ENCODE measurements around the gene TRHDE. TPM values are rescaled to one million over a fixed set of nuclear protein-coding genes. Genes with fewer than 3 reads are reported as not detected.
A peak's percentile ranks its signal among the peaks of the same experiment; 100 is the strongest.

Gene TRHDE
- total RNA-seq = 5.6 and 5.8 TPM in 2 replicates

- H3K27me3 ChIP-seq (ENCODE audit: control insufficient read depth, insufficient read depth, low read length) = no peaks in the 10 kb centered on the region
- no peak for TF ChIP-seq CTCF (IDR thresholded peaks at IDR 0.05; ENCODE audit: insufficient read depth, low read length, poor library complexity, severe bottlenecking)
Observed at GRCh38 chr12:72272091-72272661, at the start of gene TRHDE. Gene TRHDE (plus strand): TSS chr12:72272370. CDS start chr12:72272644, 274 bp downstream.

GRCh38 chr12:72226510-72226909 lies 45.7 kb upstream of the TRHDE start:
- no peak for TF ChIP-seq CTCF (IDR thresholded peaks at IDR 0.05; ENCODE audit: insufficient read depth, low read length, poor library complexity, severe bottlenecking)

More at GRCh38 chr12:72272091-72272661, at the start of gene TRHDE:
- no peaks in the 10 kb centered on the region for H3K36me3 ChIP-seq (ENCODE audit: control insufficient read depth, insufficient read depth, low read length)
- peak within 1 kb of the TSS; percentile 96 for H3K4me3 ChIP-seq (ENCODE audit: low read depth, low read length)
- no peak for DNase-seq (ENCODE audit: low read depth)

GRCh38 chr12:72228424-72228823 lies 43.7 kb upstream of the TRHDE start:
- no peak overlapping the region for H3K4me3 ChIP-seq (ENCODE audit: low read depth, low read length)
- TF ChIP-seq CTCF (IDR thresholded peaks at IDR 0.05; ENCODE audit: insufficient read depth, low read length, poor library complexity, severe bottlenecking) = no peak
- no peak for DNase-seq (ENCODE audit: low read depth)
- no peaks in the 10 kb centered on the region for H3K27me3 ChIP-seq (ENCODE audit: control insufficient read depth, insufficient read depth, low read length)
- no peaks in the 10 kb centered on the region for H3K36me3 ChIP-seq (ENCODE audit: control insufficient read depth, insufficient read depth, low read length)

More at GRCh38 chr12:72226510-72226909, 45.7 kb upstream of the TRHDE start:
- DNase-seq (ENCODE audit: low read depth) = no peak
- H3K27me3 ChIP-seq (ENCODE audit: control insufficient read depth, insufficient read depth, low read length) = no peaks in the 10 kb centered on the region
- H3K36me3 ChIP-seq (ENCODE audit: control insufficient read depth, insufficient read depth, low read length) = no peaks in the 10 kb centered on the region
- no peak overlapping the region for H3K4me3 ChIP-seq (ENCODE audit: low read depth, low read length)

- H3K27me3 ChIP-seq (ENCODE audit: control insufficient read depth, insufficient read depth, low read length) = no peaks in the 10 kb centered on the region
- TF ChIP-seq CTCF (IDR thresholded peaks at IDR 0.05; ENCODE audit: insufficient read depth, low read length, poor library complexity, severe bottlenecking) = no peak
- H3K36me3 ChIP-seq (ENCODE audit: control insufficient read depth, insufficient read depth, low read length) = no peaks in the 10 kb centered on the region
- DNase-seq (ENCODE audit: low read depth) = no peak
- no peak overlapping the region for H3K4me3 ChIP-seq (ENCODE audit: low read depth, low read length)
Observed at GRCh38 chr12:72230589-72230988, 41.6 kb upstream of the TRHDE start.

- no peak for DNase-seq (ENCODE audit: low read depth)
- TF ChIP-seq CTCF (IDR thresholded peaks at IDR 0.05; ENCODE audit: insufficient read depth, low read length, poor library complexity, severe bottlenecking) = no peak
- no peak overlapping the region for H3K4me3 ChIP-seq (ENCODE audit: low read depth, low read length)
- no peaks in the 10 kb centered on the region for H3K36me3 ChIP-seq (ENCODE audit: control insufficient read depth, insufficient read depth, low read length)
- H3K27me3 ChIP-seq (ENCODE audit: control insufficient read depth, insufficient read depth, low read length) = no peaks in the 10 kb centered on the region
Observed at GRCh38 chr12:72234886-72235285, 37.3 kb upstream of the TRHDE start.
